ENCODE results near the gene CTNNA3. TPM values are rescaled to one million over a fixed set of nuclear protein-coding genes. Genes with fewer than 3 reads are reported as not detected.

CTNNA3 gene
- polyA plus RNA-seq, 4 donors: 3.4 to 4.4 (median 4.0) TPM

GRCh38 chr10:66837335-66837734 is 858.7 kb downstream of the CTNNA3 start:
- no peak for DNase-seq (ENCODE audit: low read depth in 4 of 4, low spot score in 3 of 4)

- no peak for DNase-seq (ENCODE audit: low read depth in 4 of 4, low spot score in 3 of 4)
Observed at GRCh38 chr10:66836771-66837170, 859.2 kb downstream of the CTNNA3 start.

DNA sequence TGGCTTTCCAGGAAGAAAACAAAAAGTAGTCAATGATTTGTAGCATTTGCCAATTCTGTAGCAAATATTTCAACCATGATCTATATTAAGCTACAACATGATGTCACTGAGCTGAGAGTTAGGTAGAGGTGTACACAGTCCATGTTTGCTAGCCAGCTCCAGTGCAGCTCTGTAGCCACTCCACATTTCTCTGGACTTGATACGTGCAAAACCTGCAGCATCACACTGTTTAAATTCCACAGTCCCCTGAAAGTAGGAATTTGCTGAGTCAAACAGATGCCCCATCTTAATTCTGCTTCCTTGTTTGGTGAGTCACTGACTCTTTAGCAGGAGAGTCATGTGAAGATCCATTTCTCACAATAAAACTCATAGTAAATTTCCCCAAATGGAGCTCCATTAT is 859.9 kb downstream of the CTNNA3 start:
- DNase-seq (ENCODE audit: low read depth in 4 of 4, low spot score in 3 of 4): no peak

GRCh38 chr10:66835400-66835799 is 860.6 kb downstream of the CTNNA3 start:
- no peak for DNase-seq (ENCODE audit: low read depth in 4 of 4, low spot score in 3 of 4)

DNA sequence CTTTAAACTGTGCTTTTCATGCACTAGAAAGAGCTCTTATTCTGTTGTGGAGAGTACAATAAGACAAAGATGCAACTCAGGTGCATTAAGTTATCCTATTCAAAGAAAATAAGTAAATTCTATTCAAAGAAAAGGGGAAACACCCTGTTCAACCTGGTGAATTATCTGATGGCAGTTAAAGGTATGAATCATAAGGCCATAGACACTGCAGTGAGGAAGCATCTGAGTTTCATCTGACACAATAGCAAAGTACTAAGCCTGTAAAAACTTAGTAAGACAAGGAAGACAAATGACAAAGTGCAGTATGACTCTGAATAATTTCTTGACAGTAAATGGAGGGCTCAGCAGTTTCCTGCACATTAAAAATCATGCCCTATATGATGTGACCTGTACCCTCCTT is 861.2 kb downstream of the CTNNA3 start:
- no peak for DNase-seq (ENCODE audit: low read depth in 4 of 4, low spot score in 3 of 4)

GRCh38 chr10:66833861-66834260 is 862.1 kb downstream of the CTNNA3 start:
- no peak for DNase-seq (ENCODE audit: low read depth in 4 of 4, low spot score in 3 of 4)

DNA sequence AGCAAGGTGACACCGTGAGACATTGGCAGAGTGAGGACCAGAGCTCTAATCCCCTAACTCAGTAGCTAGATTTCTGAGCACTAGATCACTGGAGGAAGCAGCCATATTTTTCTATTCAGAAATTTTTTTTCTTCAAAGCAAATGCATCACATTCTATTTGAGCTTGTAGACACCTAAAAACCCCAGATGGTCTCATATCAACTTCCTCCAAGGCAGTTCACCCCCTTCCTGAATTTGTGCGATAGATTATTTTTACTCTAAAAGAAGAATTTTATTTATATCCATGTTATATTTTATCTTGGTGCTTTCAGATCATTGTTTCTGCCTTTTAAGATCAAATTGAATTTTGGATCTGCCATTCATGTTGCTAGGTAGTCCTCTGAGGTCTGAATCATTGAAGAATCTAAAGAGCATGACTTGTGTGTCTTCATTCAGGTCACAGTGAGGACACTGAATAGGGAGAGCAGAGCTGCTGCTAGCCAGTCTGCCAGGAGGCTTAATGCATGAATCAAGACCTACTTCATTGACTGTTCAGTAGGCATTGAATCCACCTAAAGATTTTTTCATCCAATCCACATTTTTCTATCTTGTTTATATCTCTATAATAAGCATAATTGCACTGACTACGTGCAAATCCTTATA is 863.1 kb downstream of the CTNNA3 start:
- DNase-seq (ENCODE audit: low read depth in 4 of 4, low spot score in 3 of 4): no peak

DNA sequence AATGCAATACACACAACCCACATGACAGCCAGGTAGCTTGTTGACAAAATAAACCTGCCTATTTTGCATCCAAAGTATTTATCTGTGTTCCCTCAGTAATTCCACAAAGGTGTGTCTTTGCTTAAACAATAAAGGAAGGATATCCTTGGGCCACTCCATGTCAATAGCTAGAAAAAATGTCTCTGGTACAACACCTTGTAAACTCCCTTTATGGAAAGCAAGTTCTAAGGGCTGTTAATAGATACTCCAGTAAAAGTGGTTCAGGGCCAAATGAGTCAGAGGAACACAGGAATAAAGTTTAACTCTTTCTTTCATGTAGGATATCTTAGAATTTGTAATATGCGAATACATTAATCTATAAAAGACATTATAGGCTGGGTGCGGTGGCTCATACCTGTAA is 867.0 kb downstream of the CTNNA3 start:
- DNase-seq (ENCODE audit: low read depth in 4 of 4, low spot score in 3 of 4): no peak

DNA sequence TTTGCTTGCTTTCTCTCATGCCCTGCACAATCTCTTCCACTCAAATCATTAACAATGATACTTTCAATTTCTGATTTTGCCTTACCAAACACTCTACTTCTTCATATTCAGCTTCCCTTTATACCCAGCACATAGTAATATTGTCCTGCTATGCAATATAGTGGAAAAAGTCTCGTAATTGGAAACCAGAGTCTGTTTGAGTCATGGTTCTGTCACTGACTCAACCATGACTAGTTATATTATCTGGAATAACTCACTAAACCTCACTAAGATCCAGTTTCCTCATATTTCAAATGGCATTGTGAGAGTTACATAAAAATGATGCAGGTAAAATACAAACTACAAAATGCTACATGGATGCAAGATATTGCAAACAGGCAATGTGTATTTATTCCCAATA is 868.6 kb downstream of the CTNNA3 start:
- no peak for DNase-seq (ENCODE audit: low read depth in 4 of 4, low spot score in 3 of 4)

DNA sequence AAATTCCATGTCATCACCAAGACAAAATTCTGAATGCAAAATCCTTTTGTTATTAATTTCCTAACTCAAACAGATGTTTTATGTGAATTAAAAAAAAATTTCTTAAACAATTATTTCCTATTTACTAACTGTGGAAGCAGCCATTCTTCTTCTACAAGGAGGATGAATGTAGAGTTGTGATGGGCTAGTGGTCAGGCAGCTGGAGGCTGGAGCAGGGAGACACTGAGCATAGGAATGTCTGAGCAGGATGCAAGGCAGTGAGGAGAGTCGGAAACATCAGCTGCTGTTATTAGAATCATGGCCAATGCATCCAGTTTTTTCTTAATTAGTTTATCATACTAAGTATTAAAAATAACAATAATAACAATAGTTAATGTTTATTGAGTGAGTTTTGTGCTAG is 872.7 kb downstream of the CTNNA3 start:
- DNase-seq (ENCODE audit: low read depth in 4 of 4, low spot score in 3 of 4): no peak

DNA sequence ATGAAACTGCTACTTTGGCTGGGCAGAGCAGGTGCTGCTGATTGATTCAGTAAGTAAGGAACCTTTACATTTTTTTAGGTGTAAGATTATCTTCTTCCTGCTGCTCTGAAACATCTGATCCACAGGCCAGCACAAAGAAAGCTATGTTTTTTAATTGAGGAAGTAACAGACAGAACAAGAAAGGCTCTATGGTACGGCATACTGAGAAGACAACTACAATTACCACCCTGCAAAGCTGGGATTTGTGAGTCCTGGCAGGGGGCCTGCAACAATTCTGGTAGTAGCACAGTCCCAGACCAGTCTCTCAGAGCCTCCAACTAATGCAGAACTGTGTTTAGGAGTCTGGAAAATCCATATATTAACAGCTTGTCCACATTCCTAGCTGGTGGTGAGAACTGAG is 873.2 kb downstream of the CTNNA3 start:
- DNase-seq (ENCODE audit: low read depth in 4 of 4, low spot score in 3 of 4): no peak

DNA sequence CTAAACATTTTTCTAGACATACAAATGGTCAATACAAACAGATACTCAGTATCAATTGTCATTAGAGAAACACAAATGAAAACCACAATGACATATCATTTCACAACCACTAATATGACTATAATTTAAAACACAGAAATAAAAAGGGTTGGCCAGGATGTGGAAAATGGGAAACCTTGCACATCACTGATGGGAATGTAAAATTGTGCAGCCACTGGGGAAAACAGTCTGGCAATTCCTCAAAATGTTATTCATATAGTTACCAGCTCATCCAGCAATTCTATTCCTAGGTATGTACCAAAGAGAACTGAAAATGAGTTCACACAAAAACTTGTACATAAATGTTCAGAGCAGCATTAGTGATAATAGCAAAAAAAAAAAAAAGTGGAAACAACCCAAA is 876.3 kb downstream of the CTNNA3 start:
- DNase-seq (ENCODE audit: low read depth in 4 of 4, low spot score in 3 of 4): no peak

GRCh38 chr10:66813122-66813521 is 882.9 kb downstream of the CTNNA3 start:
- DNase-seq (ENCODE audit: low read depth in 4 of 4, low spot score in 3 of 4): no peak

GRCh38 chr10:66811211-66811610 is 884.8 kb downstream of the CTNNA3 start:
- no peak for DNase-seq (ENCODE audit: low read depth in 4 of 4, low spot score in 3 of 4)

DNA sequence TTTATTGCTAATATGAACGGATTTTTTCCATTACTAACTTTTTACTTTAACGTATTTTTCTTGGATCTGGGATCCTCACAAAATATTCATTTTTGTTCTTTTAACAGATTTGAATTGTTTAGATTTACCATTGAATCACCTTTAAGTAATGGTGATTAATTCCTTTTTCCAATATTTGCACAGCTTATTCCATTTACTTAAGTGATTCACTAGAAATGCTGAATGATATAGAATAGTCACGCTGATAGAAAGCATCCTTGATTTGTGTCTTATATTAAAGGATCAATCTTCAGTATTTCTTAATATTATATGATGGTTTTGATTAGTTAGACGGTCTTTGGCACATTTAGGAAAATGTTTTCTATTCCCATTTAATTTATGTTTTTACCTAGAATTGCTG is 886.6 kb downstream of the CTNNA3 start:
- DNase-seq (ENCODE audit: low read depth in 4 of 4, low spot score in 3 of 4): no peak

GRCh38 chr10:66805612-66806011 is 890.4 kb downstream of the CTNNA3 start:
- DNase-seq (ENCODE audit: low read depth in 4 of 4, low spot score in 3 of 4): no peak

DNA sequence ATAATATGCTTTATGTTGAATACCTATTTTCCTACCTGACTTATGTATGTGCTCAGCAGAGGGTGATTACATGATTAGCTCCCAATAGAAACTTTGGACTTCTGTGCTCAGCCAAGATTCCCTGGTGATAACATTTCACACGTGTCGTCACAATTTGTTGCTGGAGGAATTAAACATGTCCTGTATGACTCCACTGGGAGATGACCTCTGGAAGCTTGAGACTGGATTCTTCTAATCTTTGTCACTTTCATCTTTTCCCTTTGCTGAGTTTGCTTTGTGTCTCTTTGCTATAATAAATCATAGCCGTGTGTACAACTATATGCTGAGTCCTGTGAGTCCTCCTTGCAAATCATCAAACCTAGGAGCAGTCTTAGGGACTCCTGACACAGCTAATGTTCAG is 891.0 kb downstream of the CTNNA3 start:
- no peak for DNase-seq (ENCODE audit: low read depth in 4 of 4, low spot score in 3 of 4)

DNA sequence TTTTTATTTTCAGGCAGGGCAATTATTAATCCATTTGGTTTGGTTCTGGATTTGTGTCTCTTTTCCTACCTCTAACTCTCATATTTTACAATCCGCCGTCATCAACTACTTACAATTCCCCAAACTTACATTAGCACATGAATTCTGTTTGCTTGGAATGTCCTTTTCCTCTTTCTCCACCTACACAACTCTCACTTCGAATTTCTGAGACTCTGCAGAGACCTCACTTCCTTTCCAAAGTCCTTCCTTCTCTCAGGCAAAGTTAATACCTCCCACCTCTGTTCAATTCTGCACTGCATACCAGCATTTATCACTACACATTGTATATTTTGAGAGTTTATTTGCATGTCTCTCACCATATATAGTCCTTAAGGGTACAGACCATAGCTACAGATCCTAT is 892.8 kb downstream of the CTNNA3 start:
- no peak for DNase-seq (ENCODE audit: low read depth in 4 of 4, low spot score in 3 of 4)

DNA sequence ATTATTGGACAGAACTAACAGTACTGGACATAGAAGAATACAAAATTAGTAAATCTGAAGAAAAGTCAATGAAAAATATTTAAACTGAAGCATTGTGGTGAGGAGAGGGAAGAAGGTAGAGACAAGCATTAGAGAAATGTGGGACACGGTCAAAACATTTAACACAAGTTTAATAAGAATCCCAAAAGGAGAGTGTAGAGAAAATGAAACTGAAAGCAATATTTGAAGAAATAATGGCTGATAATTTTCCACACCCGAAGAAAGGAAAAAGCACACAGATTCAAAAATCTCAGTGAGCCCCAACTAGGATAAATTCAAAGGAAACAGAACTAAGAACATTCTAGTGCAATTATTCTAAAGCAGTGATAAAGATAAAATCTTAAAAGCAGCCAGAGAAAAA is 896.5 kb downstream of the CTNNA3 start:
- no peak for DNase-seq (ENCODE audit: low read depth in 4 of 4, low spot score in 3 of 4)

DNA sequence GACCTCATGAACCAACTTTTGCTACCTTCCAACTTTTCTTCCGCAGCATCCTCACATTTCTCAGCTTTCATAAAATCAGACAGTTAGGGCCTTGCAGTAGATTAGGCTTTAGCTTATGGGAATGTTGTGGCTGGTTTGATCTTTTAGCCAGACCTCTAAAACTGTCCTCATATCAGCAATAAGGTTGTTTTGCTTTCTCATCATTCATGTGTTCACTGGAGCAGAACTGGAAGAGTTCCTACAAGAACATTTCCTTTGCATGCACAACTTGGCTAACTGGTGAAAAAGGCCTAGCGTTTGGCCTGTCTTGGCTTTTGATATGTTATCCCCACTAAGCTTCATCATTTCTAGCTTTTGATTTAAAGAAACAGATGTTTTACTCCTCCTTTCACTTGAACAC is 900.1 kb downstream of the CTNNA3 start:
- DNase-seq (ENCODE audit: low read depth in 4 of 4, low spot score in 3 of 4): no peak

DNA sequence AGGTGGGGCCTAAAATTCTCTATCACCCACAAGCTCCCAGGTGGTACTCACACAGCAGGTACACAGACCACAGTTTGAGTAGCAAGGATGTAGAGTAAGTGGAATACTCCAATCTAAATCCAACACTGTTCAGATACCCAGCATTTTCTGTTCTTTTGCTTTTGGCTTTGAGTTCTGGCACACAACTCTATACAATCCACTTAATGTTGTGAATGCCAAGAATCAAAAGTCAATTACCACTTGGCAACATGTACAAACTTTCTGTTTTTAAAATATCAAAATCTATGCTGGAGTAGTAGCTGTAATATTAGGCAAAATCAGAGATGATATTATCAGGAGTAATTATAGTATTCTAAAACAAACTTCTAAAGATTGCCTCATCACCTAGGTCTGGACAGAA is 903.6 kb downstream of the CTNNA3 start:
- DNase-seq (ENCODE audit: low read depth in 4 of 4, low spot score in 3 of 4): no peak

DNA sequence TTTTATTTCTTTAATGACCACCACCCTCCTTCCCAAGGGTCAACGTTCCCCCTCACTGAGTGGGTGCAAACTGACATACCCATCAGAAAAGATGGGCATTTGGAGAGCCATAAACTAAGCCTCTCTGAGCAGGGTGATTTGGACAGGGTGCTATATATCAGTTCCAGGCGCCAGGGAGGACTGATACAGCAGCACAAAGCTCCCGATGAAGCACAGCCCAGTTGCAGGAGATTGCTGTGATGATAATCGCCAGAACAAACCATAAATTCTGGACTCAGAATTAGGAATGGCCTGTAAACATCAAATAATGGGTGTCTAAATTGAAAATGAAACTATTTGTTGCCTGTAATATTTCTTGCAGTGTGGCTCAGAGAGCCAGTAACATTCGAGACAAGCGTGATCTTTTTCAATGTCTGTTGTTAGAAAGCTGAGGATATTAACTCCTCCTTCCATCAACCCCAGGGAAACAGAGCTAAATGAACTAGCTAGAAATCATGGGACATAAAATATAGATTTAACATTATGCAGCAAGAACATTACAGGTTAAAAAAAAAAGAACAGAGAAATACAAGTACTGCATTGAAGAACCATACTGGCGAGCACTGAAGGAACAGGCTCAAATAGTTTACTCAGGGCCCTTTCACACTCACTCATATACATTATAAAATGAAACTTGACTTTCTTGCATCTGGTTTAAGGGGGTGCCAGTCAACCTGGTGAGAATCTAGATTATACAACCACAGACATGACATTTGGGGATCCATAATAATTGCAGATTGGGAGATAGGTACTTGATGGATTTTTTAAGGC is 907.6 kb downstream of the CTNNA3 start:
- DNase-seq (ENCODE audit: low read depth in 4 of 4, low spot score in 3 of 4): no peak
